Endometrium (tissue), 2 donors: ENCODE measurements around the gene ABCA4.
"Not testable (repeated sequence)": the region's sequence is repeated elsewhere in the genome, so short reads cannot be mapped to it uniquely, and the experiment has no call there.

Source experiments
- FAIRE-seq: peaks from 2 replicates; lab custom pipeline; 2012; peaks lifted over from hg19 to GRCh38; lab: Jason Lieb, UNC
- donor health status: control.
- donor health status: control.

ABCA4 gene

GRCh38 chr1:93979040-93979717 lies 141.8 kb downstream of the ABCA4 start:
- peak; percentile 57 for FAIRE-seq

DNA sequence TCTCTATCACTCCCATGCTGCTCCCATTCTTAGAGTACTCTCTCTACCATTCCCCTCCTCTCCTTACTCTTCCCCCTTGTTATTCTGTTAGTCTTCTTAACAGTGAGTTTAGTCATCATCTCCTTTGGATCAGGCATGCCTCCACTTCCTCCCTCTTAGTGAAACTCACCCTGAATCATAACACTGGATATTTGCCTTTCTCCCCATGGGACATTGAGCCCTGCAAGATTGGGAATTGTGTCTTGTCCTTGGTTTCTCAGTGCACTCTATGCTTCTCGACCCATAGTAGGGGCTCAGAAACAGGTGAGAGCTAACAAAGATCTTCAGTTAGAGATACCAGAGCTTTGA lies 143.4 kb downstream of the ABCA4 start:
- FAIRE-seq = no peak

- no peak for FAIRE-seq
Measured at GRCh38 chr1:93976711-93977597, 144.0 kb downstream of the ABCA4 start.

DNA sequence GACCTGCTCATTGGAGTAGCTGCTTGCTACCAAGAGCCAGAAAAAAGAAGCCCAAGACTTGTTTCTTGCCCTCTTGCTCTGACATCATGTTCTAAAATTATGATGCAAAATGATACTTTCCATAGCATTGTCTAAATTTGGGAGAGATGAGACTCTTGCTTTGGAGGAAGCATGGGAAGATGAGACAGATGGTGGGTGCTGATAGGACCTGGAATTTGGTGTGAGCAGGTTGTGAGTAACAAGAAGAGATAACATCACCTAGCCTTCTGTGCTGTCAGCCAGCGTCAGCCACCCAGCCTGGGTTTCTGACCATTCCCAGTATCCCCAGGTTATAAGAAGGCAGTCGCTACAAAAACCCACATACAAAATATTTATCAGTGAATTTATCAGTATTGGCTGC lies 144.7 kb downstream of the ABCA4 start:
- no peak for FAIRE-seq

GRCh38 chr1:93972341-93972740 lies 148.6 kb downstream of the ABCA4 start:
- no peak for FAIRE-seq

- FAIRE-seq = no peak
Measured at GRCh38 chr1:93969887-93970286, 151.1 kb downstream of the ABCA4 start.

DNA sequence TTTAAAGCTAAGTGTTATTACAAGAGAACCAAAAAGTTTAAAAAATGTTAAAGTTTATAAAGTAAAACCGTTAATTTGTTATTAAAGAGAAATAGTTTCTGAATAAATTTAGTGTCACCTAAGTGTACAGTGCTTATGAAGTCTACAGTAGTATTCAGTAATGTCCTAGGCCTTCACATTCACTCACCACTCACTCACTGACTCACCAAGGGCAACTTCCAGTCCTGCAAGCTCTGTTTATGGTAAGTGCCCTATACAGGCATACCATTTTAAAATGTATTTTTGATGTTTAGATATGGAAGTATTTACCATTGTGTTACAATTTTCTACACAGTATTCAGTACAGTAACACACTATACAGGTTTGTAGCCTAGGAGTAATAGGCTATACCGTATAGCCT lies 151.6 kb downstream of the ABCA4 start:
- no peak for FAIRE-seq

GRCh38 chr1:93967306-93967705 lies 153.6 kb downstream of the ABCA4 start:
- no peak for FAIRE-seq

GRCh38 chr1:93965888-93966287 lies 155.1 kb downstream of the ABCA4 start:
- no peak for FAIRE-seq

GRCh38 chr1:93965256-93965655 lies 155.7 kb downstream of the ABCA4 start:
- no peak for FAIRE-seq

- FAIRE-seq = no peak
Measured at GRCh38 chr1:93964777-93965200, 156.2 kb downstream of the ABCA4 start.

- no peak for FAIRE-seq
Measured at GRCh38 chr1:93964096-93964776, 156.7 kb downstream of the ABCA4 start.

- FAIRE-seq = no peak
Measured at GRCh38 chr1:93963585-93963984, 157.4 kb downstream of the ABCA4 start.

DNA sequence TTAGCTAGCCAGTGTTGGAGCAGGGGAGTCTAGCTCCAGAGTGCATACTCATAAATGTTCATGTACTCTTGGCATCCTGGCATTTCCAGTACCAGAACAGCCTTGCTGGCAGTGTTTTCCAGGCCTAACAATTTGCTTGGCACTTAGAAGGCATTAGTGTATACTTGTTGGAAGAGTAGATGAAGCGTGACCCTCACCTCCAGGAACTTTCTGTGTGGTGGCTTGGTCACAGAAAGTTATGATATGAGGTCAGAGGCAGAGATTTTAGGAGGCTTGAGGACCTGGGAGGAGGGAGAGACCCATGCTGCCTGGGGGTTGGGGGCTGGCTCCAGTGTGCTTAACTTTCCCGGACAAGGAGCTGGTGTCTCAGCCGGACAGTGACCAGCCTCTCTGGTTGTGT lies 159.0 kb downstream of the ABCA4 start:
- FAIRE-seq = no peak

DNA sequence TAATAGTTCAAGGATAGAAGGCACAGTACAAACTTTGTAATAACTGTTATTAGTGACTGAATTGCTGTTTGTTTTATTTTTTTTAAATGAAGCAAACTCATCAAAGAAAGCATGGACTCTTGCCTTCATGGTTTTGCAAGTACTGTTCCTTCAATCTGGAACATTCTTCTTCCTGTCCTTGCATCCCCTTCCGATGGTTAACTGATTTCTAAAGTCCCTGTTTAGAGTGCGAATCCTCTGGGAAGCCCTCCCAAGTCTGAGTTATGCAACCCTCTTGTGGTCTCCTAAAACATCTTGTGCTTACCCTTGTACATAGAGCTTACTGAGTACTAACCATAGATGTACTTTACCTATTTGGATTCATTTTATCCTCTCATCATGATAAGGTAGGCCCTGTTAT lies 159.5 kb downstream of the ABCA4 start:
- FAIRE-seq = no peak

DNA sequence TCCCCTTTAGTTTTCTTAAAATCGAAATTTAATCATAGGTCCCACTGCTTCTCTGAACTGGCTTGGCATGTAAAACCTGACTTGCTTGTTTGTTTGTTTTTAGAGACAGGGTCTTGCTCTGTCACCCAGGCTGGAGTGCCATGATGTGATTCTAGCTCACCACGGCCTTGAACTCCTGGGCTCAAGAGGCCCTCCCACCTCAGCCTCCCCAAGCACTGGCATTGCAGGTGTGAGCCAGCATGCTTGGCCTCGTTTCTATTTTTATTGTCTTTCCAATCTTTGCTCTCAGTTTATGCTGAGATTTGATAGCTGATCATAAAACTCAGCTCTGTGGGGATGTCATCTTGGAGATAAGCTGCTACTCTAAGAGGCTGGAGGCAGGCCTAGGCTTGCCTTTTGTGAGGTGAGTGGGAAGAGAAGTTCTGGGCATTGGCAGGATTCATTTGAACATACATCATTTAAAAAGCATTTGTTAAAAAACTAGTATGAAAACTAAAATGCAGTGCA lies 160.3 kb downstream of the ABCA4 start:
- no peak for FAIRE-seq

DNA sequence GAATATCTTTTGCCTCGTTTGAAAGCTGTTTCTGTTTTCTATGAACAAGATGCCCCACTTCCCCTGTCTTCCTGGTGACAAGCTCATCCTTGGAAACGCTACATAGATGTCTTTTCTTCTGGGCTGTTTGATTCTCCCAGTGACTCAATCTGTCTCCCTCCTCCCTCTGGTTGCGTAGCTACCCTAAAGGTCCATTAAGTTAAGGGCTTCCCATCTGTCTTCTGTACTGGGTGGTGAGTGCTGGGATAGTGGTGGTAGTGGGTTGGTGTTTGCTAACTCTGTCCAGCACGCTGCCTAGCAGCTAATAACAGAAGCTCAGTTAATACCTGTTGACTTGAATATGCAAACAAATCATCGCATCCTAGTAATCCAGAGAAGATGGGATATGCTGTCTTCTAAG lies 161.5 kb downstream of the ABCA4 start:
- FAIRE-seq = no peak

- FAIRE-seq = no peak
Measured at GRCh38 chr1:93958726-93959100, 162.2 kb downstream of the ABCA4 start.

DNA sequence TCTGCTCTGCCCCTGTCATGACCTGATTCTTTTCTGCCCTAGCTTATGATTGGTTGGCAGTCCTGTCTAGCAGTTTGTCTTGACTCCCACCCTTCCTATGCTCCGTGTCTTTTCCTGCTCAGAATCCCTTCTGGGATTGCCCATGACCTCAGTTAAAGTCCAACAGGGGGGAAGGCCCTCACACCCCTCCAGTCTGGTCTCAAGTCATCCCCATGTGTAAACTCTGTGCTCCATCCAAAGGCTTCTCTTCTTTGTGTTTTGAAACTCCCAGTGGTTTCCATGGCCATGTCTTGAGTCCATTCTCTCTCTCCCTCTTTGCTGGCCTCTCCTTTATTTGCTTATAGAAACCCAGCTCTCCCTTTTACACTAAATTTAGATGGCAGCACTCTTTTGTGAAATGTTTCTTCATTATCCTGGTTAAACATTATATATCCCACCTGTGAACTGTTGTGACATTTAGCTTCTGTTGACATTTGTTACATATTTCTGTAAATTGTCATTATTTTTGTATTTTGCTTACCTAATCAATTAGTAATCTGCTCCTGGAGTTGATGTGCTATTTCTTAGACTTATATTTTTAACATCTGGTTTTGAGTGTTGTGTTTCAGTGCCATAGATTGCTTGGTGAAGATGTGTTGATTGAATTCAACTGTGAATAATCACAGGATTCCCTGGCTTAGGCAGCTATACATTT lies 162.8 kb downstream of the ABCA4 start:
- FAIRE-seq = no peak

- FAIRE-seq = no peak
Measured at GRCh38 chr1:93955765-93956164, 165.2 kb downstream of the ABCA4 start.

GRCh38 chr1:93947002-93947686 lies 173.8 kb downstream of the ABCA4 start:
- not testable (repeated sequence) for FAIRE-seq
